UCSD-AML1 (cell line): ENCODE measurements around the gene DHRS7B.
"Not testable (repeated sequence)": the region's sequence is repeated elsewhere in the genome, so short reads cannot be mapped to it uniquely, and the experiment has no call there.

ENCODE experiments used
- DNase-seq: peaks from one replicate; lab custom pipeline; 2025; ENCODE audit not compliant: unreplicated experiment; lab: John Stamatoyannopoulos, UW

The DHRS7B gene

GRCh38 chr17:21107067-21107650, 19.6 kb upstream of the DHRS7B start:
- DNase-seq: not testable (repeated sequence)

- DNase-seq: no peak
Measured at GRCh38 chr17:21108651-21109050, 18.1 kb upstream of the DHRS7B start.

- no peak for DNase-seq
Measured at GRCh38 chr17:21113049-21113690, 13.6 kb upstream of the DHRS7B start.

GRCh38 chr17:21113716-21114115, 13.0 kb upstream of the DHRS7B start:
- no peak for DNase-seq

- DNase-seq: not testable (repeated sequence)
Measured at GRCh38 chr17:21114791-21115190, 12.0 kb upstream of the DHRS7B start.

GRCh38 chr17:21119247-21119918, 7.4 kb upstream of the DHRS7B start:
- peak; percentile 72 for DNase-seq

GRCh38 chr17:21119919-21120249, 6.9 kb upstream of the DHRS7B start:
- DNase-seq: no peak

- no peak for DNase-seq
Measured at GRCh38 chr17:21124086-21124485, 2.7 kb upstream of the DHRS7B start.

- DNase-seq: not testable (repeated sequence)
Measured at GRCh38 chr17:21124517-21124916, 2.2 kb upstream of the DHRS7B start.

GRCh38 chr17:21125862-21126261, 902 bp upstream of the DHRS7B start:
- peak; percentile 47 for DNase-seq

GRCh38 chr17:21127509-21128077, 829 bp downstream of the DHRS7B start:
- DNase-seq: no peak

GRCh38 chr17:21129023-21129681, 2.4 kb downstream of the DHRS7B start:
- no peak for DNase-seq

- DNase-seq: no peak
Measured at GRCh38 chr17:21131137-21131536, 4.4 kb downstream of the DHRS7B start.

- DNase-seq: no peak
Measured at GRCh38 chr17:21132428-21132827, 5.7 kb downstream of the DHRS7B start.

- DNase-seq: no peak
Measured at GRCh38 chr17:21134559-21134958, 7.8 kb downstream of the DHRS7B start.

- no peak for DNase-seq
Measured at GRCh38 chr17:21140911-21141310, 14.1 kb downstream of the DHRS7B start.

- no peak for DNase-seq
Measured at GRCh38 chr17:21141331-21141730, 14.6 kb downstream of the DHRS7B start.

GRCh38 chr17:21142065-21142464, 15.3 kb downstream of the DHRS7B start:
- not testable (repeated sequence) for DNase-seq

- DNase-seq: no peak
Measured at GRCh38 chr17:21143695-21144094, 16.9 kb downstream of the DHRS7B start.

- not testable (repeated sequence) for DNase-seq
Measured at GRCh38 chr17:21144299-21144698, 17.5 kb downstream of the DHRS7B start.

- no peak for DNase-seq
Measured at GRCh38 chr17:21146362-21147015, 19.7 kb downstream of the DHRS7B start.
